Neuronal stem cell (in vitro differentiated cells): ENCODE measurements around the gene ALDH1L1.

Experiments
- DNase-seq: peaks from one replicate; pipeline ENCODE4 v3.0.0-alpha.2; 2013; ENCODE audit warnings: low spot score
- H2AFZ ChIP-seq: one replicate; pipeline ENCODE4 v1.6.1; 2013; ENCODE audit warnings: mild to moderate bottlenecking, low read length, inconsistent platforms
- H2AK5ac ChIP-seq: 2 replicates; pipeline ENCODE4 v1.6.1; 2013; ENCODE audit warnings: low read depth, mild to moderate bottlenecking, inconsistent platforms, low read length, moderate library complexity, mixed read lengths
- H2BK120ac ChIP-seq: 2 replicates; pipeline ENCODE4 v1.6.1; 2013; ENCODE audit warnings: low read depth, mild to moderate bottlenecking, inconsistent platforms, low read length, moderate library complexity, mixed read lengths
- H2BK12ac ChIP-seq: one replicate; pipeline ENCODE4 v1.6.1; 2013; ENCODE audit warnings: low read length, inconsistent platforms
- H2BK15ac ChIP-seq: 2 replicates; pipeline ENCODE4 v1.6.1; 2013; ENCODE audit warnings: mild to moderate bottlenecking, low read length, inconsistent platforms, mixed read lengths
- H2BK5ac ChIP-seq: one replicate; pipeline ENCODE4 v1.6.1; 2013; ENCODE audit warnings: inconsistent platforms, mild to moderate bottlenecking, low read length, moderate library complexity
- H3K14ac ChIP-seq: one replicate; pipeline ENCODE4 v1.6.1; 2013; ENCODE audit warnings: low read length, inconsistent platforms
- H3K18ac ChIP-seq: 2 replicates; pipeline ENCODE4 v1.6.1; 2013; ENCODE audit warnings: low read length, inconsistent platforms
- H3K23ac ChIP-seq: 2 replicates; pipeline ENCODE4 v1.6.1; 2013; ENCODE audit warnings: low read depth, mild to moderate bottlenecking, mixed read lengths, low read length, inconsistent platforms; ENCODE audit not compliant: poor library complexity
- H3K27ac ChIP-seq: replicated peaks from 3 replicates; pipeline ENCODE4 v1.5.1; 2013; ENCODE audit warnings: low read length, inconsistent platforms
- H3K27me3 ChIP-seq, 3 experiments: 2 replicates each; pipeline ENCODE4 v1.6.1; 2013; ENCODE audit warnings: low read length in 3 of 3, mild to moderate bottlenecking in 2 of 3, inconsistent platforms in 1 of 3, low read depth in 1 of 3, mixed read lengths in 1 of 3, moderate library complexity in 1 of 3; ENCODE audit not compliant: control insufficient read depth in 3 of 3, insufficient read depth in 3 of 3
- H3K36me3 ChIP-seq, 2 donors: replicated peaks in 1 of 2; 2 replicates each; pipeline ENCODE4 v1.6.1; 2013; ENCODE audit warnings: low read length in 2 of 2; ENCODE audit not compliant: control insufficient read depth in 2 of 2, insufficient read depth in 2 of 2
- H3K4ac ChIP-seq: 2 replicates; pipeline ENCODE4 v1.6.1; 2013; ENCODE audit warnings: inconsistent platforms, mild to moderate bottlenecking, low read length, moderate library complexity
- H3K4me1 ChIP-seq, 2 donors: 1 replicate in 1 of 2; 2 replicates in 1 of 2; pipeline ENCODE4 v1.6.1; 2013; ENCODE audit warnings: low read length in 2 of 2, low read depth in 1 of 2; ENCODE audit not compliant: control insufficient read depth in 2 of 2, insufficient read depth in 1 of 2
- H3K4me2 ChIP-seq: one replicate; pipeline ENCODE4 v1.6.1; 2013; ENCODE audit warnings: mild to moderate bottlenecking, low read length, inconsistent platforms; ENCODE audit not compliant: insufficient read depth, poor library complexity, severe bottlenecking
- H3K4me3 ChIP-seq, 2 donors: 2 replicates each; pipeline ENCODE4 v1.5.1; 2013; ENCODE audit warnings: low read length in 2 of 2, mild to moderate bottlenecking in 2 of 2, inconsistent platforms in 1 of 2, moderate library complexity in 1 of 2
- H3K79me1 ChIP-seq: one replicate; pipeline ENCODE4 v1.6.1; 2013; ENCODE audit warnings: low read depth, mild to moderate bottlenecking, inconsistent platforms, low read length, moderate library complexity
- H3K9ac ChIP-seq: one replicate; pipeline ENCODE4 v1.6.1; 2013; ENCODE audit warnings: mild to moderate bottlenecking, low read depth, low read length, inconsistent platforms; ENCODE audit not compliant: poor library complexity
- H3K9me3 ChIP-seq, 2 donors: replicated peaks in 1 of 2; 2 replicates each; pipeline versions ENCODE3 to v1.6.1; 2013; ENCODE audit warnings: low read length in 2 of 2, mild to moderate bottlenecking in 2 of 2, inconsistent platforms in 1 of 2, low read depth in 1 of 2, mixed read lengths in 1 of 2, moderate library complexity in 1 of 2; ENCODE audit not compliant: control insufficient read depth in 2 of 2, insufficient read depth in 1 of 2
- H4K8ac ChIP-seq: one replicate; pipeline ENCODE4 v1.6.1; 2013; ENCODE audit warnings: low read depth, mild to moderate bottlenecking, inconsistent platforms, low read length, moderate library complexity
- H4K91ac ChIP-seq: one replicate; pipeline ENCODE4 v1.6.1; 2013; ENCODE audit warnings: low read length, low read depth, mild to moderate bottlenecking, inconsistent platforms; ENCODE audit not compliant: poor library complexity
- WGBS, 2 donors: extraction: QIAGEN DNeasy Blood & Tissue Kit; methylation state at CpG; one replicate each; pipeline ENCODE4 v1.1.7; 2013; ENCODE audit warnings: missing lambda C conversion rate in 2 of 2, mixed read lengths in 1 of 2; ENCODE audit not compliant: insufficient read length in 2 of 2, insufficient replicate concordance in 1 of 2; ENCODE audit errors: extremely low coverage in 2 of 2; 5-methylcytosine and 5-hydroxymethylcytosine counted together

The ALDH1L1 gene

DNA sequence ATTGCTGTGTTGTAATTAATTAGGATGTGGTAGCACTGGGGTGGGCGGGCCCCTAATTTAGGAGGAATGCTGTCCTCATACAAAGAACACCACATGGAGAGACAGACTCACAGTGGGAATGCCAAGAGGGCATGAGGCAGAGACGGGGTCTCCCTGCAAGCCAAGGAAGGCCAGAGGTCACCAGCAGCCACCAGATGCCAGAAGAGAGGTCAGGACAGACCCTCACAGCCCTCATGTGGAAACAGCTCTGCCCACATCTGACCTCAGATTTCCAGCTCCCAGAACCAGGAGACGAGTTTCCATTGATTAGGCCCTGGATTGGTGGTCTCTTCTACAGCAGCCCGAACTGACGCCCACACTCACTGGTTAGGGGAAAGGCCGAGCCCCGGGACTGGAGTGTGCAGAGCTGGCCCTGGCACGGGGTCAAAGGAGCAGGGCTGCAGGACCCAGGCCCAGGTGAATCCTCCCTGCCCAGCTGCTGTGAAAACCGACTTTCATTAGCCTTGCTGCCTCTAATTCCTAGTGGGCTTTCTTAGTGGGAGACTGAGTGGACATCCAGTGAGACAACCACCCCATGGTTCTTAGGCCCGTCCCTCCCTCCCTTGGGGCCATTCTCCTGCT lies 53.5 kb downstream of the ALDH1L1 start:
- Histone ChIP-seq H3K27me3 (peaks cover 0 to 54% (median 0%) of the 10 kb centered on the region in 3 experiments), H2BK15ac (peak overlapping the region; percentile 92), H2BK12ac (peak overlapping the region; percentile 100), H3K79me1 (no peaks in the 10 kb centered on the region), H4K8ac (no peak overlapping the region), H2AK5ac (peak overlapping the region; percentile 82), H3K36me3 (no peaks in the 10 kb centered on the region), H3K18ac (peak overlapping the region; percentile 94), H3K4me1 (peaks cover 0 to 21% of the 10 kb centered on the region in 2 donors), H3K4ac (no peak overlapping the region), H3K4me3 (no peak overlapping the region), H3K23ac (peak overlapping the region; percentile 8), H3K27ac (peak overlapping the region; percentile 41), H3K14ac (peak overlapping the region; percentile 90), H2BK5ac (peak overlapping the region; percentile 42), H3K4me2 (no peak overlapping the region), H3K9me3 (no peaks in the 10 kb centered on the region), H2BK120ac (peak overlapping the region; percentile 6), H3K9ac (peak overlapping the region; percentile 12), H2AFZ (no peak overlapping the region), H4K91ac (peak overlapping the region; percentile 93)
- WGBS, 2 donors = no CpG with 5 or more reads among the region's 10 CpGs
- no peak for DNase-seq

- H2AK5ac ChIP-seq = peak overlapping the region; percentile 7
- no peaks in the 10 kb centered on the region for H3K36me3 ChIP-seq
- no peak overlapping the region for H3K9ac ChIP-seq
- H2BK120ac ChIP-seq = no peak overlapping the region
- no peak overlapping the region for H3K4me3 ChIP-seq
- no peaks in the 10 kb centered on the region for H3K79me1 ChIP-seq
- peaks cover 0 to 21% of the 10 kb centered on the region in 2 donors for H3K4me1 ChIP-seq
- H3K14ac ChIP-seq = no peak overlapping the region
- H2BK12ac ChIP-seq = no peak overlapping the region
- H3K23ac ChIP-seq = no peak overlapping the region
- H3K4me2 ChIP-seq = no peak overlapping the region
- WGBS, 2 donors = no CpG with 5 or more reads among the region's 12 CpGs
- H2BK15ac ChIP-seq = peak overlapping the region; percentile 0
- H2AFZ ChIP-seq = no peak overlapping the region
- no peak overlapping the region for H4K8ac ChIP-seq
- peak overlapping the region; percentile 1 for H3K18ac ChIP-seq
- peaks cover 0 to 54% (median 0%) of the 10 kb centered on the region in 3 experiments for H3K27me3 ChIP-seq
- H3K9me3 ChIP-seq = no peaks in the 10 kb centered on the region
- no peak overlapping the region for H3K4ac ChIP-seq
- DNase-seq = no peak
- peak overlapping the region; percentile 19 for H3K27ac ChIP-seq
- H4K91ac ChIP-seq = no peak overlapping the region
- peak overlapping the region; percentile 42 for H2BK5ac ChIP-seq
These were observed 54.1 kb downstream of the ALDH1L1 start for GRCh38 chr3:126126286-126126685.

DNA sequence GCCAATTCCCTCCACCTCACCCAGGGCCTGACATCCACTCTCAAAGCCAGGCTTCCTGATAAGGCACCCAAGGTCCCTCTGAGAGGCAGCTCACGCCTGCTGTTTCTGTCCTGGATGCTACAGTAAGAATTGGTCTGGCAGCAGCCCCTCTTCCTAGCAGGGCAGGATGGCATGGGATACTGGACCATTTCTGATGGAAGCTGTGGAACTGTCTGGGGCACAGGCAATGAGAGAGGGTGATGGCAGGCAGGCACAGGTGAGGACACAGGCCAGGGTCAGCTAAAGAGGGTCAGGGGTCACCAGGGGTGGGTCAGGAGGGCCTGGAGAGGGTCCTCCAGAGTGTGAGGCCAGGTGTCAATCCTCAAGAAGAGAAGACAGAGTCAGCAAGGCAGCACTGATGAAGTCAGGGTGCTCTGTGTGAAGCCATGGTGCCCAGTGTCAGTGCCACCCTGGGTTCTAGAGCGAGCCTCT lies 54.6 kb downstream of the ALDH1L1 start:
- no peak overlapping the region for H2AFZ ChIP-seq
- H3K4me1 ChIP-seq = peaks cover 0 to 21% of the 10 kb centered on the region in 2 donors
- no peaks in the 10 kb centered on the region for H3K79me1 ChIP-seq
- no peak overlapping the region for H3K18ac ChIP-seq
- H3K36me3 ChIP-seq = no peaks in the 10 kb centered on the region
- H2BK12ac ChIP-seq = no peak overlapping the region
- no peak overlapping the region for H3K4ac ChIP-seq
- no peaks in the 10 kb centered on the region for H3K9me3 ChIP-seq
- WGBS, 2 donors = no CpG with 5 or more reads among the region's 2 CpGs
- no peak overlapping the region for H3K4me2 ChIP-seq
- H3K14ac ChIP-seq = no peak overlapping the region
- no peak overlapping the region for H3K9ac ChIP-seq
- no peak overlapping the region for H4K8ac ChIP-seq
- H2AK5ac ChIP-seq = peak overlapping the region; percentile 7
- no peak overlapping the region for H2BK5ac ChIP-seq
- H3K23ac ChIP-seq = no peak overlapping the region
- no peak for DNase-seq
- H2BK120ac ChIP-seq = no peak overlapping the region
- H3K27me3 ChIP-seq = peaks cover 0 to 52% (median 0%) of the 10 kb centered on the region in 3 experiments
- no peak overlapping the region for H3K4me3 ChIP-seq
- H2BK15ac ChIP-seq = peak overlapping the region; percentile 33
- H3K27ac ChIP-seq = no peak overlapping the region
- no peak overlapping the region for H4K91ac ChIP-seq

GRCh38 chr3:126125341-126125740 lies 55.0 kb downstream of the ALDH1L1 start:
- Histone ChIP-seq H2AFZ (no peak overlapping the region), H2BK120ac (no peak overlapping the region), H3K4ac (no peak overlapping the region), H3K14ac (no peak overlapping the region), H2BK5ac (no peak overlapping the region), H2BK12ac (peak overlapping the region; percentile 51), H3K23ac (no peak overlapping the region), H3K18ac (peak overlapping the region; percentile 58), H3K4me1 (peaks cover 0 to 21% of the 10 kb centered on the region in 2 donors), H4K91ac (no peak overlapping the region), H3K9ac (no peak overlapping the region), H2AK5ac (peak overlapping the region; percentile 7), H3K79me1 (no peaks in the 10 kb centered on the region), H4K8ac (no peak overlapping the region), H3K27me3 (peaks cover 0 to 48% (median 0%) of the 10 kb centered on the region in 3 experiments), H3K4me2 (no peak overlapping the region), H2BK15ac (no peak overlapping the region), H3K9me3 (no peaks in the 10 kb centered on the region), H3K27ac (no peak overlapping the region), H3K4me3 (no peak overlapping the region), H3K36me3 (no peaks in the 10 kb centered on the region)
- DNase-seq = no peak
- WGBS, 2 donors = no CpG with 5 or more reads among the region's 5 CpGs
